Measurements from ENCODE around the gene POLR2A. TPM values are rescaled to one million over a fixed set of nuclear protein-coding genes. Genes with fewer than 3 reads are reported as not detected.
A peak's percentile ranks its signal among the peaks of the same experiment; 100 is the strongest.

Gene POLR2A
- total and polyA plus RNA-seq, 2 of the 13 experiments (the other 11 are each of a cell fraction or from before 2014, with no cell fraction given): 17.8 to 18.3 TPM

- TF ChIP-seq ZNF800 (CRISPR knock-in tag; IDR thresholded peaks at IDR 0.05): no peak
- TF ChIP-seq ZNF556 (CRISPR knock-in tag; IDR thresholded peaks at IDR 0.05; ENCODE audit: borderline replicate concordance): no peak
- peak; percentile 86 for TF ChIP-seq TEAD3 (CRISPR knock-in tag; optimal IDR thresholded peaks at IDR 0.05; ENCODE audit: borderline replicate concordance)
- peak; percentile 8; the same call in 1 of the 2 replicates for TF ChIP-seq MEIS2 (CRISPR knock-in tag; IDR thresholded peaks at IDR 0.05)
- no peak for TF ChIP-seq SNRNP70 (IDR thresholded peaks at IDR 0.05; ENCODE audit: low read depth, low read length)
- TF ChIP-seq HNF1B (CRISPR knock-in tag; IDR thresholded peaks at IDR 0.05): peak; percentile 41; the same call in 1 of the 2 replicates
- no peak for TF ChIP-seq SMAD3 (CRISPR knock-in tag; IDR thresholded peaks at IDR 0.05)
- no peak for TF ChIP-seq ZFP37 (CRISPR knock-in tag; IDR thresholded peaks at IDR 0.05; ENCODE audit: borderline replicate concordance)
- TF ChIP-seq PHF8 (CRISPR knock-in tag; IDR thresholded peaks at IDR 0.05): peak; percentile 51; the same call in 1 of the 2 replicates
- no peak for TF ChIP-seq TCF12 (IDR thresholded peaks at IDR 0.05)
- TF ChIP-seq TCF12 (CRISPR knock-in tag; IDR thresholded peaks at IDR 0.05): no peak
- peak; percentile 52 for TF ChIP-seq ZFY (CRISPR knock-in tag; IDR thresholded peaks at IDR 0.05)
- 0 out of 2 replicates have a peak, but pooled peaks have one; percentile 24 for TF ChIP-seq MYC (CRISPR knock-in tag; IDR thresholded peaks at IDR 0.05; ENCODE audit: borderline replicate concordance)
- TF ChIP-seq RNF2 (conservative IDR thresholded peaks at IDR 0.05; ENCODE audit: low read depth): no peak
- TF ChIP-seq POLR2G (IDR thresholded peaks at IDR 0.05; ENCODE audit: low read depth, low read length): 0 out of 2 replicates have a peak, but pooled peaks have one; percentile 21
- no peak for TF ChIP-seq ZNF354B (CRISPR knock-in tag; IDR thresholded peaks at IDR 0.05)
- peak; percentile 54; the same call in 1 of the 2 replicates for TF ChIP-seq ZSCAN21 (CRISPR knock-in tag; IDR thresholded peaks at IDR 0.05; ENCODE audit: borderline replicate concordance)
- no peak for TF ChIP-seq MLLT10 (CRISPR knock-in tag; IDR thresholded peaks at IDR 0.05)
- no peak for TF ChIP-seq HES4 (CRISPR knock-in tag; IDR thresholded peaks at IDR 0.05; ENCODE audit: borderline replicate concordance)
- no peak for TF ChIP-seq FIP1L1 (IDR thresholded peaks at IDR 0.05; ENCODE audit: borderline replicate concordance, insufficient read depth, low read depth, low read length)
- TF ChIP-seq ZNF740 (CRISPR knock-in tag; IDR thresholded peaks at IDR 0.05): peak; percentile 49; the same call in 1 of the 2 replicates
- TF ChIP-seq KDM4B (CRISPR knock-in tag; IDR thresholded peaks at IDR 0.05): no peak
- TF ChIP-seq RELA (CRISPR knock-in tag; IDR thresholded peaks at IDR 0.05): no peak
- TF ChIP-seq ZNF749 (CRISPR knock-in tag; IDR thresholded peaks at IDR 0.05; ENCODE audit: borderline replicate concordance): no peak
- TF ChIP-seq TERF1 (CRISPR knock-in tag; IDR thresholded peaks at IDR 0.05): no peak
- peak; percentile 14; the same call in 1 of the 2 replicates for TF ChIP-seq BORCS8-MEF2B (CRISPR knock-in tag; IDR thresholded peaks at IDR 0.05)
Measured at GRCh38 chr17:7479213-7480088, 4.7 kb upstream of the POLR2A start, which contains the start of gene ZBTB4 (continued).

All from HepG2 (cell line).